ENCODE data around the gene S1PR3. TPM values are rescaled to one million over a fixed set of nuclear protein-coding genes. Genes with fewer than 3 reads are reported as not detected.

Gene S1PR3
- 25.5 and 25.9 TPM in 2 replicates for total RNA-seq

DNA sequence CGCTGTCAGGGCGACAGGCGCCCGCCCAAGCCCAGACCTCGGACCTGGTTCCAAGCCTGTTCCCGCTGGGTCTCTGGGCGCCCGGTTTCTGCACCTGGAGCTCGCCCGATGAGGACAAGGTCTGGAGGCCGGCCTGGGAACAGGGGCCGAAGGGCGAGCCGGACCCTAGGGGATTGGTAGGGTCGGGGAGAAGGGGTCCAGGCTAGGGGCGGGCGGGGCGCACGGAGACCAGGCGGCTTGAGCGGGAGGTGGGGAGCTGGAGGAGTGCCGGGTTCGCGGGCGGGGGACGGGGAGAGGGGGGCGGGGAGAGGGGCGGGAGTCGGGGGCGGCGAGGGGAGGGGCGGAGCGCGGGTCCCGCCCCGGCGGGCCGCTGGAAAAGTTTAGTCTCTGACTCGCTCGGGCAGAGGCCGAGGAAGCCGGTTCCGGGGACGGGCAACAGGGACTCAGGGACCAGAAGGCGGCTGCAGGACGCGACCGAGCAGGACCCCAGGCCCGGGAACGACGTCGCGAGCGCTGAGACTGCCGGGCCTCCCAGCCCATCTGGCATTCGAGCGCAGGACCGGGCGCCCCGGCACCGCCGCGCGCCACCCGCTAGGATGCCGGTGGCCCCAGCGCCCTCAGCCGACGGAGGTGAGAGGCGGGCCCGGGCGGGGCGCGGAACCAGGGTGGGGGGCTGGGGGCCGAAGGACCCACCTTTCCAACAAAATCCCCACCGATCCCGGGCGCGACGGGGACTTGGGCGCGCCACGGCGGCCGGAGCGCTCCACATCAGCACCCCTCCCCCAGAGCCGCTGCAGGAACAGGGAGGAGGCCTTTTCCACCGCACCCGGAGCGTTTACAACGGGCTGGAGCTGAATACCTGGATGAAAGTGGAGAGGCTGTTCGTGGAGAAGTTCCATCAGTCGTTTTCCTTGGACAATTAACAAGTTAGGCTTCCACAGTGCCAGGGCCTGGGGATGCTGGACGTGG, at the start of gene S1PR3:
TSS of gene S1PR3 (plus strand) at position 403 of the 969 bp plus-strand sequence. CDS start 9,733 bp downstream, outside the sequence.

Other genes with a start within 250 kb of the S1PR3 start
- under 0.01 TPM in 2 replicates for gene SHC3, start 187.3 kb downstream of the S1PR3 start, total RNA-seq